AG04449 (cell line): ENCODE results near the gene PLA2G4C.
"Not testable (repeated sequence)": the region's sequence is repeated elsewhere in the genome, so short reads cannot be mapped to it uniquely, and the experiment has no call there.

ENCODE experiments used
- CTCF ChIA-PET: fragments of 350-600 bp; formaldehyde crosslinking; extraction: SDS; loops from one replicate; lab custom pipeline; 2021; ENCODE audit warnings: antibody characterized with exemption; lab: Yijun Ruan, JAX
- POLR2A ChIA-PET: fragments of 400-600, 350-600 bp; formaldehyde crosslinking; extraction: SDS; loops from one replicate; lab custom pipeline; 2020; ENCODE audit warnings: antibody characterized with exemption, inconsistent platforms; lab: Yijun Ruan, JAX
- DNase-seq: peaks from one replicate; pipeline ENCODE4 v3.0.0-alpha.2; 2010; ENCODE audit warnings: low read depth, low spot score
- H3K4me3 ChIP-seq: 2 replicates; pipeline ENCODE4 v1.5.1; 2011; ENCODE audit warnings: low read depth, mild to moderate bottlenecking, control low read depth, low read length
- TF ChIP-seq, protein P1 (sequence below): IDR thresholded peaks from one replicate; pipeline ENCODE4 v1.5.1; 2011; ENCODE audit warnings: mild to moderate bottlenecking, moderate library complexity, low read length, control low read depth, inconsistent platforms; ENCODE audit not compliant: insufficient read depth; ENCODE audit errors: missing control alignments

The PLA2G4C gene

DNA sequence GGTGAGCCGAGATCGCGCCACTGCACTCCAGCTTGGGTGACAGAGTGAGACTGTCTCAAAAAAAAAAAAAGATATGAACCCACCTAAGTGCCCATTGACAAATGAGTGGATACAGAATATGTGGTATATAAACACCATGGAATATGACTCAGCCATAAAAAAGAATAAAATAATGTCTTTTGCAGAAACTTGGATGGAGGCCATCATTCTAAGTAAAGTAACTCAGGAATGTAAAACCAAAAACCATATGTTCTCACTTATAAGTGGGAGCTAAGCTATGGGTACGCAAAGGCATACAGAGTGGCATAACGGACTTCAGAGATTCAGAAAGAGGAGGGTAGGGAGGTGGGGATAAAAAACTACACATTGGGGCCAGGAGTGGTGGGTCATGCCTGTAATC lies 29.5 kb downstream of the PLA2G4C start:
- ChIA-PET POLR2A (interaction anchor here (1.0 kb wide), 1 partner anchor 15 kb away, joined by 4 read pairs; no protein-coding TSS in a partner anchor), CTCF (interaction anchor here (0.6 kb wide), 1 partner anchor 21 kb away, joined by 3 read pairs; no protein-coding TSS in a partner anchor)
- H3K4me3 ChIP-seq = no peak overlapping the region
- DNase-seq = no peak
- TF ChIP-seq, protein P1, sequence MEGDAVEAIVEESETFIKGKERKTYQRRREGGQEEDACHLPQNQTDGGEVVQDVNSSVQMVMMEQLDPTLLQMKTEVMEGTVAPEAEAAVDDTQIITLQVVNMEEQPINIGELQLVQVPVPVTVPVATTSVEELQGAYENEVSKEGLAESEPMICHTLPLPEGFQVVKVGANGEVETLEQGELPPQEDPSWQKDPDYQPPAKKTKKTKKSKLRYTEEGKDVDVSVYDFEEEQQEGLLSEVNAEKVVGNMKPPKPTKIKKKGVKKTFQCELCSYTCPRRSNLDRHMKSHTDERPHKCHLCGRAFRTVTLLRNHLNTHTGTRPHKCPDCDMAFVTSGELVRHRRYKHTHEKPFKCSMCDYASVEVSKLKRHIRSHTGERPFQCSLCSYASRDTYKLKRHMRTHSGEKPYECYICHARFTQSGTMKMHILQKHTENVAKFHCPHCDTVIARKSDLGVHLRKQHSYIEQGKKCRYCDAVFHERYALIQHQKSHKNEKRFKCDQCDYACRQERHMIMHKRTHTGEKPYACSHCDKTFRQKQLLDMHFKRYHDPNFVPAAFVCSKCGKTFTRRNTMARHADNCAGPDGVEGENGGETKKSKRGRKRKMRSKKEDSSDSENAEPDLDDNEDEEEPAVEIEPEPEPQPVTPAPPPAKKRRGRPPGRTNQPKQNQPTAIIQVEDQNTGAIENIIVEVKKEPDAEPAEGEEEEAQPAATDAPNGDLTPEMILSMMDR = no peak

DNA sequence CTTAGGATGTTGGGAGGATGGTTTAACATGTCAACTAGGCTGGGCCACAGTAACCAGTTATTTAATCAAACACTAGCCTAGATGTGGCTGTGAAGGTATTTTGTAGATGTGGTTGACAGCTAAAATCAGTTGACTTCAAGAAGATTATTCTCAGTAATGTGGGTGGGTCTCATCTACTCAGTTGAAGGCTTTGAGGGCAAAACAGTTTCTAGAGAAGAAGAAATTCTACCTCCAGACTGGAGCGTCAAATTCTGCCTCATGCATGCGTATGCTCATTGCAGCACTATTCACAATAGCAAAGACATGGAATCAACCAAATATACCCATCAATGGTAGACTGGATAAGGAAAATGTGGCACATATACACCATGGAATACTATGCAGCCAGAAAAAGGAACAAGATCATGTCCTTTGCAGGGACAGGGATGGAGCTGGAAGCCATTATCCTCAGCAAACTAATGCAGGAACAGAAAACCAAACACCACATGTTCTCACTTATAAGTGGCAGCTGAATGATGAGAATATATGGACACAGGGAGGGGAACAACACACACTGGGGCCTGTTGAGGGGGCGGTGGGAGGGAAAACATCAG lies 40.3 kb downstream of the PLA2G4C start:
- DNase-seq, POLR2A ChIA-PET, CTCF ChIA-PET, H3K4me3 ChIP-seq: not testable (repeated sequence)

GRCh38 chr19:48069435-48069834 lies 41.2 kb downstream of the PLA2G4C start:
- DNase-seq = no peak
- TF ChIP-seq, protein P1 = no peak
- ChIA-PET CTCF (no interaction called here), POLR2A (no interaction called here)
- no peak overlapping the region for H3K4me3 ChIP-seq

DNA sequence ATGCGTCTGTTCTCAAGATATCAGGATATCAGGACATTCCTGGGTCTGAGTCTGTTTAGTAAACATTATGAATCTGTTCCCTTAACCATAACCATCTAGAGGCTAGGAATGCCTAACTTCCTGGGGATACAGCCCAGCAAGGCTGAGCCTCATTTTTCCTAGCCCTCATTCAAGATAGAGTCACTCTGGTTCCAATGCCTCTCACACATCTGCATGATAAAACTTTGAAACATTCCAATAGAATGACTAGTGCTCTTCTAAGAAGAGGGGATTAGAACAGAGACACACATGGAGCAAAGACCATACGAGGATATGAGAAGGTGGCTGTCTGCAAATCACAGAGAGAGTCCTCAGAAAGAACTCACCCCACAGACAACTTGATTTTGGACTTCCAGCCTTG lies 46.1 kb downstream of the PLA2G4C start:
- TF ChIP-seq, protein P1 = no peak
- DNase-seq = no peak
- ChIA-PET CTCF (no interaction called here), POLR2A (no interaction called here)
- no peak overlapping the region for H3K4me3 ChIP-seq

GRCh38 chr19:48061401-48062344 lies 48.9 kb downstream of the PLA2G4C start:
- no peak overlapping the region for H3K4me3 ChIP-seq
- no peak for DNase-seq
- ChIA-PET CTCF (no interaction called here), POLR2A (no interaction called here)
- TF ChIP-seq, protein P1 = no peak

DNA sequence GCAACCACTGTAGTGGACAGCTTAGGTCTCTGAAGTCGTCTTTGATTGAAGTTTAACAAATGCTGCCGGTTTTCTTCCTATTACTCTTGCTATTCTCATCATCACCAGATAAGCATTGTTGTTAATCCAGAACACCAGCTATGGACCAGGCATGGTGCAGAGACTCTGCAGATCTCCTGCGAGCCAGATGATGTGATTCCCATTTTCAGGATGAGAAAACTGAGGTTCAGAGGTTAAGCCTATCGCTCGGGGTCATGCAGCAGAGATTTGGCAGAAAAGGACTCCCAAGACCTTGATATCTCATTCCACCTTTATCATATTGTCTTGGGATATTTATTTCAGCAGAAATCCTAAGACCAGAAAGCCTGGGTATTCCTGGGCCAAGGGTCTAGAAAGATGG lies 50.2 kb downstream of the PLA2G4C start:
- ChIA-PET CTCF (no interaction called here), POLR2A (no interaction called here)
- TF ChIP-seq, protein P1 = no peak

More for the DNA sequence above, 50.2 kb downstream of the PLA2G4C start:
- DNase-seq = no peak
- no peak overlapping the region for H3K4me3 ChIP-seq
